AG08396 (cell line): ENCODE data around the gene LRPPRC.

Experiments
- DNase-seq: peaks from one replicate; pipeline ENCODE4 v3.0.0; 2012; ENCODE audit warnings: low spot score, mixed read lengths

Gene LRPPRC

DNA sequence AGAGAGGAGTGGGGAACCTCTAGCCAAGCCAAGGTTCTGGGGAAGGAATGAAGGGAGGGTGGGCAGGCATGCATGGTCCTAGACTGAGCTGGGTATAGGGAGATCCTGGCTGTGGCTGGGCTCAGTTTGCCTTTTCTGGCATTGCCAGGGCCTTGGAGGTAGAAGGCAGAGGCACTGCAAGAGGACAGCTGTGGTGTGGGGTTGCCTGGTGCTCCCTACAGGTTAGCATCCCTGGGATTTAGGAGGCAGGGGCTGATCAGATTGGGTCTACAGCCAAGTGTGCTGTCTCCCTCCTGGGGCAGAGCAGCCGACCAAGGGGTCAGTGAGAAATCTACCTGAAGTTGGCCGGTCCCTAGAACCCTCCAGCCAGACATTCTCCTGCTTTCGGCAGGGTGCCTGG lies 141.1 kb downstream of the LRPPRC start:
- DNase-seq = no peak

GRCh38 chr2:43853141-43854081 lies 142.4 kb downstream of the LRPPRC start:
- no peak for DNase-seq

GRCh38 chr2:43852196-43852730 lies 143.5 kb downstream of the LRPPRC start:
- no peak for DNase-seq

DNA sequence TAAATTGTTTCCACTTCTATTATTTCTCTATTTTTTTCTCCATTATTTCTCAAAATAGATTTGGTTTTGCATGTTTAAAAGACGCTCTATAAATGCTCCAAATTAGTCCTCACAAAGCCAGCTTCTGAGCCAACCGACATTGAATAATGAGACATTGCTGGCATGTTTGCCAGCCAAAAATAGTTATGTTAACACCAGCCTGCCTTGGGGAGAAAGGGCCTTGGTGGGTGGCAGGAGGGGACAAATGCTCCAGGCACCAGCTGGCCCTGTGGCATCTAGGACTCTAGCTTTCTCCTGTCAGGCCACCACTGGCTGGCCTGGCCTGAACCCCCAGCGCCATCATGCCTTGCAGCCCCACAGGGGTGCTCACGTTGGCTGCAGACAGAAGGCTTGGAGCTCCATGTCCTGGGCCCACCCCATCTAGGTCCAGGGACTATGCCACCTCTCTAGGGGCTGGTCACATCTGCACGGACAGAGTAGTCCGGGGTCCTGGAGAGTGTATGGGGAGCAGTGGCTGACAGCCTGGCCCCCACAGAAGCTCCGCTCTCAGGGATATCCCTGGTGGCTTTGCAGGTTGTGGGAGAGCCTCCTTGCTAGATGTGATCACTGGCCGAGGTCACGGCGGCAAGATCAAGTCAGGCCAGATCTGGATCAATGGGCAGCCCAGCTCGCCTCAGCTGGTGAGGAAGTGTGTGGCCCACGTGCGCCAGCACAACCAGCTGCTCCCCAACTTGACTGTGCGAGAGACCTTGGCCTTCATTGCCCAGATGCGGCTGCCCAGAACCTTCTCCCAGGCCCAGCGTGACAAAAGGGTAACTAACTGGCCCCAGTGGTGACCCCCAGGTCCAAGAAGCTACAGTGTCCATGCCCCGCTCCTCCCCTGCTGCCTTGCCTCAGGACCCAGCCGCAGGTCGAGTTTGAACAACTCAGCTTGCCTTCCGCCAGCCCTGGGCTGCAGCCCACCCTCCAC lies 144.5 kb downstream of the LRPPRC start:
- DNase-seq = no peak

GRCh38 chr2:43848214-43848613 lies 147.6 kb downstream of the LRPPRC start:
- DNase-seq = no peak

DNA sequence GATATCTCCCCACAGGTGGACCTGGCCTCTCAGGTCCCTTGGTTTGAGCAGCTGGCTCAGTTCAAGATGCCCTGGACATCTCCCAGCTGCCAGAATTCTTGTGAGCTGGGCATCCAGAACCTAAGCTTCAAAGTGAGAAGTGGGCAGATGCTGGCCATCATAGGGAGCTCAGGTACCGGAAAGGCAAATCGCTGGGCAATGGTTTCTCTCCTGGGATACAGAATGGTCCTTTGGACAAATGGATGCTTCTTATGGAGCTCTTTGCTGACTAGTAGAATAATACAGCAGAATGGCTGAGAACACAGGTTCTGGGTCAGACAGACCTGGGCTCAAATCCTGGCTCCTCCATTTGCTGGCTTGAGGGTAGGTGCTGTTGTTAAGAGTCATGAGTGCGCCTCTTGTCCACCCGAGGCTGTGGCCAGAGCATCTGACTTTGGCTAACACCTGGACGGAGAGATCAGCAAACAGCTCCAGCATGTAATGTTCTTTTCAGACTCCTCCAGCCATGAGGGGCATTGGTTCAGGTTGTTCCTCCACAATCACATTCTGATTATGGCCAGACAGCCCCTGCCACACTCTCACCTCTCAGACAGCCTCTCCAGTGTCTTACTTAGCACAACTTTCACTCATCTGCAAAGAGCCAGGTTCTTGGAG lies 149.5 kb downstream of the LRPPRC start:
- no peak for DNase-seq

GRCh38 chr2:43845181-43845580 lies 150.6 kb downstream of the LRPPRC start:
- DNase-seq = no peak

- DNase-seq = no peak
These were observed 152.9 kb downstream of the LRPPRC start for GRCh38 chr2:43842866-43843226.

DNA sequence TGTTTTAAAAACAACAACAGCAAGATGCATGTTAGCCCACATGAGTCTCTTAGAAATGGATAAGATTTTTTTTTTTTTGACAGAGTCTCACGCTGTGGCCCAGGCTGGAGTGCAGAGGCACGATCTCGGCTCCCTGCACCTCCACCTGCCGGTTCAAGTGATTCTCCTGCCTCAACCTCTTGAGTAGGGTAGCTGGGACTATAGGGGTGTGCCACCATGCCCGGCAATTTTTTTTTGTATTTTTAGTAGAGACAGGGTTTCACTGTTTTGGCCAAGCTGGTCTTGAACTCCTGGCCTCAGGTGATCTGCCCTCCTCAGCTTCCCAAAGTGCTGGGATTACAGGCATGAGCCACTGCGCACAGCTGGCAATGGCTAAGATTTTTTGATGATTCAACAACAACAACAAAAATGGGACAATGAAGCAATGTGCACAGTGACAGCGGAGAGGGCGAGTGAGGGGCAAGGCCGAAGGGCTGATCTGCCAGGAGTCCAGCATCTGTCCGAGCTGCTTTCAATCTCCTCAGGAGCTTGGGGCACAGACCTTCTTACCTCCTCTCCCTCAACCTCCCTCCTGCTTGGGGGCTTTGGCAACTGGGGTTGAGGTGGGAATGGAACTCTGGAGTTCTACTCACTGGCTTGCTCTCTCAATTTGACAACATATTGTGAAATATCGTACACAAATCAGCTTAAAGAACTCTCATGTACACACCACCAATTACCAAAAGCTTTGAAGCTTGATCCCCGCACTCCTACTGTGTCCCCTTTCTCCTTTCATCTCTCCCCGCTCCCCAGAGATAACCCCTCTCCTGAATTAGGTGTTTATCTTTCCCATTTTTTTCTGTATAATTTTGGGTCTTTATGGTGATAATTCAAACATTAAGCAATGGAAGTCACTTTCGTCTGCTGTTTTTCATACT lies 153.6 kb downstream of the LRPPRC start:
- no peak for DNase-seq

GRCh38 chr2:43840965-43841364 lies 154.8 kb downstream of the LRPPRC start:
- DNase-seq = no peak

DNA sequence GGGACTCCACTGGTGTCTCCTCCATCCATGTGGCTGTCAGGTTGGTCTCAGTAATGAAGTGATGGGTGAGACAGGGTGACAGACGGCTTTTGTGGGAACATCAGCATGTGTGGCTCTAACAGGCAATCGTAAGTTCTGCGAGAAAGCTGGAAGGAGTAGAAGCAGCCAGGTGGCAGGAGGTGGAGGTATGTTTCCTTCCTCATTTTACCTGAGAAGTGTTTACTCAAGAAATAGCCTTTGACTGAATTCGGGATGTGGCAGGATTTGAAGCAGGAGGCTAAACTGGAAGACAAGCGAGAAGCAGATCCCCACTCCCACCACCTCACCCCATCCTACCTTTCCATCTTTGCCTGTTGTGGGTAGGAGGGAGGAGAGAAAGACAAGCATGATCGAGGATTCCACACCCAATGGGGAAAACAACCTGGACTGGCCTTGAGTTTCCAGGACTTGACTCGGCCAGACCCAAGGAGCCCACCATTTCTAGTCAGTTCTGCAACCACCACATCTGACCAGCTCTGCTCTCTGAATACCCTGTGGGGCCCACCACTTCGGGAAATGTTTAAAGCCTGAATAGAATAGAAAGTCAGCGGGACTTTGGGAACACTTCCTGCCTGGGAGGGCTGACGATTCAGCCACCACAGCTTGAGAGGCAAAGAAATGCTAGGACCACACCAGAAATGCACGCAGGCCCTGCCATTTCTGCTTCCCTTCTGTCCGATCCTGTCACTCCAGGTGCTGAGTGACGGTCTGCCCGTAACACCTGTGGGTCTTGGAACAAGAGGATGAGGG lies 155.8 kb downstream of the LRPPRC start:
- DNase-seq = no peak

GRCh38 chr2:43838560-43839267 lies 157.1 kb downstream of the LRPPRC start, which contains the start of the genes ABCG5 and ABCG8:
Gene ABCG5, minus strand, starts transcription at chr2:43838839. Its CDS starts 160 bp downstream, at chr2:43838679.
Gene ABCG8, plus strand, starts transcription at chr2:43838971. Its CDS starts 83 bp downstream, at chr2:43839054.
- DNase-seq = no peak

- DNase-seq = no peak
These were observed 157.8 kb downstream of the LRPPRC start for GRCh38 chr2:43837831-43838559.

GRCh38 chr2:43837033-43837432 lies 158.8 kb downstream of the LRPPRC start:
- no peak for DNase-seq
